Measurements from ENCODE around the gene SUV39H1.

Gene SUV39H1

DNA sequence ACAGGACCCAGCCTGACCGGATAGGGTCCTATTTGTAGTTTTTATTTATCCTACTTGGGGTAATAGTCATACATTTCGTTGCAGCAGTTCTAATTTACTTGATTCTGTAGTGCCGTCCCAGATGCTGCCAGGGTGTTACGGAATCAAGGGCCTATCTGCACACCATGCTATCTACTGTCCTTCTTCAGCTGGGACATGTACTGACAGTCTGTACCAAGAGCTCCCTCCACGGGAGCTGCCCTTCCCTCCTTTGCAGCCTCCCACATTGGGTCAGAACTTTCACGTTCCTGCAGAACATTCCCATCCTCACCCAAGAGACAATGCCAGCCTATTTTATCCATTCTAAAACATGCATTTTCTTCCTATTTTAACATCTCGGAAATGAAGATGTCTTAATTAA lies 6.7 kb downstream of the SUV39H1 start:
- peaks cover 60% of the 10 kb centered on the region for H3K36me3 ChIP-seq (ENCODE audit: insufficient read depth, low read depth, low read length)
- no peak overlapping the region for H3K9ac ChIP-seq (ENCODE audit: low read depth, low read length)
- H3K9me3 ChIP-seq (ENCODE audit: insufficient read depth, low read depth, low read length), result no peaks in the 10 kb centered on the region
- no peaks in the 10 kb centered on the region for H3K27me3 ChIP-seq (ENCODE audit: insufficient read depth, low read length)
- no peak overlapping the region for H3K4me3 ChIP-seq (ENCODE audit: low read length)
- H3K27ac ChIP-seq (ENCODE audit: low read length), result no peak overlapping the region
- H3K4me1 ChIP-seq (ENCODE audit: insufficient read depth, low read length), result peaks cover 4% of the 10 kb centered on the region; the same call in 1 of the 2 replicates

DNA sequence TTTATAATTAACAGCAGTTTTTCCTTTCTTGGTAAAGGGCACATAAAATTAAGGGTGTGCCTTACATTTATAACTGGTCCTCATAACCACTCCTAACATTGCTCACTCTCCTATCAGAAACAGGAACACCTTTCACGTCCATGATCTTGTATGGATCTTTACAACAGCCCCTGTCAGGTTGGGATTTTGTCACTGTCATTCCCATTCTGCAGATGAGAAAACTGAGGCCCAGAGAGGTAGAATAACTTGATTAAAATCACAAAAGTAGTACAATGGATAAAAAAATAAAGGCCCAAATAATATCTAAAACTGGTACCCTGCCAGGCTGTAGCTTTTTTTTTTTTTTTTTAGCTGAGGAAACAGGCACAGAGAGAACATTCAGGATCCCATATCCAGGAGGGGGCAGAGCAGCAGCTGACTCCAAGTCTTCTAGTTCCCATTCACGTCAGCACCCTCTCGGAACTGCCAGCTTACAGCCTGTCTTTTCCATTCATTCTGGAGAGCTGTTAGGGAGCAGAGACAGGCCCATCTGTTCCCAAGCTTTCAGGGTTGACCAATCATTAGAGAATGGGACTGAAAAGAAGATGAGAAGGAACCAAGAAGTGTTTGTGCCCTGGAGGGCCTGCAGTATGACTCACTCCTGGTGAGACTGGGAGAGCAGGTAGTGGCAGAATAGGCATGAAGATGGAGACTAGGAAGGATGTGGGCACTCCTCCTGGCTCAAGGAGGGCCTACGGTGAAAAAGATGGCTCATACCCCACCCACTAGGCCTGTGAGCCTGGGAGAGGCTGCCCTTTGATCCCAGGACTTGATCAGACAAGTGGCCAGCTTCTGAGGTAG lies 7.3 kb downstream of the SUV39H1 start:
- no peaks in the 10 kb centered on the region for H3K9me3 ChIP-seq (ENCODE audit: insufficient read depth, low read depth, low read length)
- no peak overlapping the region for H3K4me3 ChIP-seq (ENCODE audit: low read length)
- H3K27me3 ChIP-seq (ENCODE audit: insufficient read depth, low read length), result no peaks in the 10 kb centered on the region
- H3K4me1 ChIP-seq (ENCODE audit: insufficient read depth, low read length), result peaks cover 3% of the 10 kb centered on the region; the same call in 1 of the 2 replicates
- no peak overlapping the region for H3K9ac ChIP-seq (ENCODE audit: low read depth, low read length)
- no peak overlapping the region for H3K27ac ChIP-seq (ENCODE audit: low read length)
- H3K36me3 ChIP-seq (ENCODE audit: insufficient read depth, low read depth, low read length), result peaks cover 60% of the 10 kb centered on the region

DNA sequence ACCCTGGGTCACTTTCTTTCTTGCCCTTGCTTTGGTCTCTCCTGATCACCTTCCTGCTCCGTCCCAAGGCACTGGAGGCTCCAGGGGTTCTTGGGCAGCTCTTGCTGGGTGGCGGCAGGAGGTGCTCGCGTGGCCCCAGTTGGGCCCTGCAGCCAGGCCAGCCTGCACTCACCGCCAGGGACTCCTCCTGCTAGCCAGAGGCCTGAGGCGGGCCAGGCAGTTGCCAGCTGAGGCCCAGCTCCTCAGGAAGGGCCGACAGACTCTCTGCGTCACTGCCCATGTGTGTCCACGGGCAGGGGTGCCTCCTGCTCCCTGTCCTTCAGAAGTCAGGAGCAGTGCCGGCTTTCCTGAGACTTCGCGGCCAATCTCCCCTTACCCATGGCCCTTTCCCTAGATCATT lies 9.3 kb downstream of the SUV39H1 start:
- Histone ChIP-seq H3K27me3 (ENCODE audit: insufficient read depth, low read length) (no peaks in the 10 kb centered on the region; the same call in 1 of the 2 replicates), H3K36me3 (ENCODE audit: insufficient read depth, low read depth, low read length) (peaks cover 40% of the 10 kb centered on the region), H3K4me3 (ENCODE audit: low read length) (no peak overlapping the region), H3K4me1 (ENCODE audit: insufficient read depth, low read length) (no peaks in the 10 kb centered on the region), H3K9me3 (ENCODE audit: insufficient read depth, low read depth, low read length) (no peaks in the 10 kb centered on the region), H3K9ac (ENCODE audit: low read depth, low read length) (no peak overlapping the region), H3K27ac (ENCODE audit: low read length) (no peak overlapping the region)

DNA sequence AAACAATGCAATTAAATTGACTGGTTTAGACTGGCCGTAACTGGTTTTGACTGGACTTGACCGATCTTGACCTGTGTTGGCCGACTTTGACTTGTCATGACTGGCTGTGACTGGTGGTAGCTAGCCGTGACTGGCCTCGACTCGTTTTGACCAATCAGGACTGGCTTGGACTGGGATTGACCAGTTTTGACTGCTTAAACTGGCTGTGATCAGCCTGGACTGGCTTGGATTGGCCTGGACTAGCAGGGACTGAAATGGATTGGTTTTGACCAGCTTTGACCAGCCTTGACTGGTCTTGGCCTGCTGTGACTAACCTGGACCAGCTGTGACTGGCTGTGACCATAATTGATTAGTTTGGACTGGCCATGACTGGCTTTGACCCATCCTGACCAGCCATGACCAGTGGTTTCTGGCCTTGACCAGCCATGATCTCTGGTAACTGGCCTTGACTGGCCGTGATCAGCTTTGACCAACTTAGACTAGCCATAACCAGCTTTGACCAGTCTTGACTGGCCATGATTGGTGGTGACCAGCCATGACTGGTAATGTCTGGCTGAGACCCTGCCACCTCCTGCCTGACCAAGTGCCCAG lies 13.1 kb downstream of the SUV39H1 start:
- Histone ChIP-seq H3K9ac (ENCODE audit: low read depth, low read length) (no peak overlapping the region), H3K36me3 (ENCODE audit: insufficient read depth, low read depth, low read length) (peaks cover 3% of the 10 kb centered on the region; the same call in 1 of the 2 replicates), H3K27ac (ENCODE audit: low read length) (no peak overlapping the region), H3K9me3 (ENCODE audit: insufficient read depth, low read depth, low read length) (no peaks in the 10 kb centered on the region), H3K4me1 (ENCODE audit: insufficient read depth, low read length) (no peaks in the 10 kb centered on the region), H3K4me3 (ENCODE audit: low read length) (no peak overlapping the region), H3K27me3 (ENCODE audit: insufficient read depth, low read length) (peaks cover 15% of the 10 kb centered on the region; the same call in 1 of the 2 replicates)

DNA sequence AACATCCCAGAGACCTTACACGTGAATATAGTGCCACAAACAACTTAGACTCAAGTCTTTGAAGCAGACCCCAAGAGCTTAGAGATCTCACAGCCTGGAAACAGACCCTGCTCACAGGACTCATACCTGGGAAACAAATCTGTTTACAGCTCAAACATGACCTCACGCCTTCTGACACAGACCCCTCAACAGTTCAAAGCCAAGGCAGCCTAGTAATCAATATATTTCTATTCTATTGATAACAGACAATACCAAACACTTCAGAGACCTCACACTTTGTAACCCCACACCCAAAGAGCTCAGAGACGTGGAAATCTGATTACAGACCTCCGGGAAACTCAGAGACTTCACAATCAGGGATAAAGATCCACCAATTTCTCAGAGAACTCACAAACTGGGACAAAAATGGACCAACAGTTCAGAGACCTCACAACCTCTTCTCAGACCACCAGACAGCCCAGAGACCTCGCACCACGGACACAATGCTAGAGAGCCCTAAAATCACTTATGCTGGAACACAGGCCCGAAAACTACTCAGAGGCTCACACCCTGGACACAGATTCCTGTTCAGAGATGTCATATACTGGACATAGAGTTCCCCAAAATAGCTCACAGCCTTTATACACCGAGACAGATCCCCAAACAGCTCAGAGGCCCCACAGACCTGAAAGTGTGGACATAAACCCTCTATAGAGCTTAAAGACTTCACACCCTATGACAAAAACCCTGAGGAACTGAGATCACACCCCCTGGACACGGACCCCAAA lies 14.8 kb downstream of the SUV39H1 start:
- Histone ChIP-seq H3K9me3 (ENCODE audit: insufficient read depth, low read depth, low read length) (no peaks in the 10 kb centered on the region), H3K4me3 (ENCODE audit: low read length) (no peak overlapping the region), H3K27me3 (ENCODE audit: insufficient read depth, low read length) (peaks cover 29% of the 10 kb centered on the region; the same call in 1 of the 2 replicates), H3K27ac (ENCODE audit: low read length) (no peak overlapping the region), H3K36me3 (ENCODE audit: insufficient read depth, low read depth, low read length) (no peaks in the 10 kb centered on the region), H3K9ac (ENCODE audit: low read depth, low read length) (no peak overlapping the region), H3K4me1 (ENCODE audit: insufficient read depth, low read length) (no peaks in the 10 kb centered on the region)

DNA sequence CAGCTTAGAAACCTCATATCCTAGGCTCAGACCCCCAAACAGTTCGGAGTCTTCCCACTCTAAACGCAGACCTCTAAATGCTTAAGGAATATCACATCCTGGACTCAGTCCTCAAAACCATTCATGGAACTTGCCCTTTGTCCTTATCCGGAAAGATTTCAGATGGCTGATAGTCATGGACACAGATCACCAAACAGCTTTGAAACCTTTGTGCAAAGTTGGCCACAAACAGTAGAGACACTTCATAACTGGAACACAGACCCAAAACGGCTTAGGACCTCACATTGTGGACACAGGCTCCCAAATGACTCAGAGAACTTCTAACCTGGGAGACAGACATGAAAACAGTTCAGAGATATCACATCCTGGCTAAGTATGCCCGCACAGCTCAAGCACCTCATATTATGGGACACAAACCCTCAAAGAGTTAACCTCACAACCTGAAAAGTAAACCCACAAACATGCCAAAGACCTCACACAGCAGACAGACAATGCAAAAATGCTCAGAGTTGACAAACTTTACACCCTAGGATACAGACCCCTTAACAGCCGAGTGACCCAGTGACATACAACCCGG lies 15.5 kb downstream of the SUV39H1 start:
- peaks cover 29% of the 10 kb centered on the region; the same call in 1 of the 2 replicates for H3K27me3 ChIP-seq (ENCODE audit: insufficient read depth, low read length)
- no peaks in the 10 kb centered on the region for H3K4me1 ChIP-seq (ENCODE audit: insufficient read depth, low read length)
- no peak overlapping the region for H3K27ac ChIP-seq (ENCODE audit: low read length)
- H3K36me3 ChIP-seq (ENCODE audit: insufficient read depth, low read depth, low read length), result no peaks in the 10 kb centered on the region
- H3K9ac ChIP-seq (ENCODE audit: low read depth, low read length), result no peak overlapping the region
- H3K9me3 ChIP-seq (ENCODE audit: insufficient read depth, low read depth, low read length), result no peaks in the 10 kb centered on the region
- no peak overlapping the region for H3K4me3 ChIP-seq (ENCODE audit: low read length)

DNA sequence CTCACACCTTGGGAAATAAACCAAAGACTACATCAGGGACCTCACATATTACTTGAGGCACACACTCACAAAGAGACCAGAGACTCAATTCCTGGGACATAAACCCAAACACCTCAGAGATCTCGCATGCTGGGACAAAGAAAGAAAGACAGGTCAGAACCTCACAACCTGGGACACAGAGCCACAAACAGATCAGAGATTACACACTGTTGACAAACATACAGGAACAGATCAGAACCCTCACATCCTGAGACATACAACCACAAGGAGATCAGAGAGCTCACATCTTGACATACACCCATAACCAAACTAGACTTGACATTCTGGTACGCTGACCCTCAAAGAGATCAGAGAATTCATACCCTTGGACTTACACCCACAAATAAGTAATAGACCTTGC lies 17.3 kb downstream of the SUV39H1 start:
- Histone ChIP-seq H3K27me3 (ENCODE audit: insufficient read depth, low read length) (peaks cover 29% of the 10 kb centered on the region; the same call in 1 of the 2 replicates), H3K27ac (ENCODE audit: low read length) (no peak overlapping the region), H3K4me1 (ENCODE audit: insufficient read depth, low read length) (no peaks in the 10 kb centered on the region), H3K9me3 (ENCODE audit: insufficient read depth, low read depth, low read length) (no peaks in the 10 kb centered on the region), H3K36me3 (ENCODE audit: insufficient read depth, low read depth, low read length) (no peaks in the 10 kb centered on the region), H3K4me3 (ENCODE audit: low read length) (no peak overlapping the region), H3K9ac (ENCODE audit: low read depth, low read length) (no peak overlapping the region)

DNA sequence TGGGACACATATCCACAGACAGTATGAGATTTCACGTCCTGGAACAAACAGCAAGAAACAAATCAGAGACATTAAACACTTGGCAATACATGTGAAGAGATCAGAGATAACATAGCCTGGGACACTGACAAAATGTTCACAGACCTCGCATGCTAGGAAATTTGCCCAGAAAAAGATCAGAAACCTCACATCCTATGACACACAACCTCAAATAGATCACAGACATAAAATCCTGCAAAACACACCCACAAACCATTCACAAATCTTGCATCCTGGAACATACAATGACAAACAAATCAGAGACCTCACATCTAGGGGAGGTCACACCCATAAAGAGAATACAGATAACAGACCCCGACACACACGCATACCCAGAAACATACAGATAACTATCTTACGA lies 18.0 kb downstream of the SUV39H1 start:
- H3K27ac ChIP-seq (ENCODE audit: low read length), result no peak overlapping the region
- no peak overlapping the region for H3K4me3 ChIP-seq (ENCODE audit: low read length)
- peaks cover 29% of the 10 kb centered on the region; the same call in 1 of the 2 replicates for H3K27me3 ChIP-seq (ENCODE audit: insufficient read depth, low read length)
- H3K36me3 ChIP-seq (ENCODE audit: insufficient read depth, low read depth, low read length), result no peaks in the 10 kb centered on the region
- no peaks in the 10 kb centered on the region for H3K4me1 ChIP-seq (ENCODE audit: insufficient read depth, low read length)
- no peaks in the 10 kb centered on the region for H3K9me3 ChIP-seq (ENCODE audit: insufficient read depth, low read depth, low read length)
- H3K9ac ChIP-seq (ENCODE audit: low read depth, low read length), result no peak overlapping the region

DNA sequence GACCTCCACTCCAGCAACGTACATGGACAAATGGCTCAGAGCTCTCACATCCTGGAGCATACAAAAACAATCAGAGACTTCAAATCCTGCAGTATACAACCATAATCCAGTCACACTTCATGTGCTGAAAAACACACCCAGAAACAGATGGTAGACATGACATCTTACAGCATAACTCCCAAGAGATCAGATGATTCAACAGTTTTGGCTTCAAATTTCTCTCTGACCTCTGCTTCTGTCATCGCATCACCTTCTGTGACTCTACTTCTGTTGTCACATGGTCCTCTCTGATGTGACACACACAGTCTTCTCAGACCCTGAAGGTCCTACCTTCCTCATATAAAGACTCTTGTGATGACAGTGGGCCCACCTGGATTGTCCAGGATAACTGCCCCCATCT lies 18.5 kb downstream of the SUV39H1 start:
- H3K36me3 ChIP-seq (ENCODE audit: insufficient read depth, low read depth, low read length), result no peaks in the 10 kb centered on the region
- no peak overlapping the region for H3K9ac ChIP-seq (ENCODE audit: low read depth, low read length)
- no peak overlapping the region for H3K27ac ChIP-seq (ENCODE audit: low read length)
- no peaks in the 10 kb centered on the region for H3K9me3 ChIP-seq (ENCODE audit: insufficient read depth, low read depth, low read length)
- no peaks in the 10 kb centered on the region for H3K4me1 ChIP-seq (ENCODE audit: insufficient read depth, low read length)
- H3K27me3 ChIP-seq (ENCODE audit: insufficient read depth, low read length), result peaks cover 29% of the 10 kb centered on the region; the same call in 1 of the 2 replicates
- no peak overlapping the region for H3K4me3 ChIP-seq (ENCODE audit: low read length)

DNA sequence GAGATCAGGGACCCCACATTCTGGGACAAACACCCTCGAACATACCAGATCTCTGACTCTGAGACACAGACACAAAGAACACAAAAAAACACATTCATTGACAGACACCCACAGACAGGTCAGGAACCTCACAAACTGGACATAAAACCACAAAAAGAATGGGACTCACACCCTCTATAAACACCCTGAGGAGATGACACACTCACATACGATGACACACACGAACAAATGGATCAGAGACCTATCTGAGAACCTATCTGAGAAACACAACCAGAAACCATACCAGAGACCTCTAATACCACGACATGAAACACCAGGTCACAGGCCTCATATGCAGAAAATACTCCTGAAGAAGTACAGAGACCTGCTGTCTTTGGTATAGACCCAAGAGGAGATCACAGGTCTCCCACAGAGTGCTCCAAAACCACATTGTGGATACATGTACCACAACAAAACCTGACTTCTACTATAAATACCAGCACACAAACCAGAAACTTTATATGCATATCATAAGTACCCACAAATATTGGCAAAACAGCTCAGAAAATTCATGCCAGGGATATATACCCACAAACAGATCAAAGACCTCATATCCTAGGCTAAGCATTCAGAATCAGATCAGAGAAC lies 19.5 kb downstream of the SUV39H1 start:
- Histone ChIP-seq H3K9me3 (ENCODE audit: insufficient read depth, low read depth, low read length) (no peaks in the 10 kb centered on the region), H3K4me1 (ENCODE audit: insufficient read depth, low read length) (no peaks in the 10 kb centered on the region), H3K4me3 (ENCODE audit: low read length) (no peak overlapping the region), H3K27me3 (ENCODE audit: insufficient read depth, low read length) (peaks cover 29% of the 10 kb centered on the region; the same call in 1 of the 2 replicates), H3K27ac (ENCODE audit: low read length) (no peak overlapping the region), H3K9ac (ENCODE audit: low read depth, low read length) (no peak overlapping the region), H3K36me3 (ENCODE audit: insufficient read depth, low read depth, low read length) (no peaks in the 10 kb centered on the region)

DNA sequence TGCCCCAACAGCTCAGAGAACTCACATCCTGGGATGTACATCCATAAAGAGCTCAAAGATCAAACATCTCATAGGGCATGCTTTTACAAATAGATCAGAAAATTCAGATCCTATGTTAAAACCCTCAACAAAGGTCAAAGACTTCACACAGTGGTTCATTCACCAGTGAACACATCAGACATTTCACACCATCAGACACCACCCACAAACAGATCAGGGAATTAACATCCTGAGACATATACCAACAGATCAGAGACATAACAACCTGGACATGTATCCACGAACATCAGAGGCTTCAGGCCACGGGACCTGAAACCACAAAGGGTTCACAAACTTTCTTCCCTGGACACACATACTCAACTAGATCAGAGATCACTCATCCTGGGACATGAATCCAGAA lies 23.4 kb downstream of the SUV39H1 start:
- Histone ChIP-seq H3K27me3 (ENCODE audit: insufficient read depth, low read length) (peaks cover 11% of the 10 kb centered on the region; the same call in 1 of the 2 replicates), H3K9me3 (ENCODE audit: insufficient read depth, low read depth, low read length) (no peaks in the 10 kb centered on the region), H3K9ac (ENCODE audit: low read depth, low read length) (no peak overlapping the region), H3K4me1 (ENCODE audit: insufficient read depth, low read length) (no peaks in the 10 kb centered on the region), H3K27ac (ENCODE audit: low read length) (no peak overlapping the region), H3K36me3 (ENCODE audit: insufficient read depth, low read depth, low read length) (no peaks in the 10 kb centered on the region), H3K4me3 (ENCODE audit: low read length) (no peak overlapping the region)

Data from iPS-20b (cell line).